Heart left ventricle (tissue), 16 donors: ENCODE results near the gene STK33. TPM values are rescaled to one million over a fixed set of nuclear protein-coding genes. Genes with fewer than 3 reads are reported as not detected.

ENCODE experiments used
- ATAC-seq, 4 donors: fragments of 200-7000 bp; cut with Tn5 transposase; one replicate each; pipeline ENCODE4 v1.9.1; 2020 to 2022; ENCODE audit warnings: moderate library complexity in 4 of 4, mild to moderate bottlenecking in 3 of 4, moderate number of reproducible peaks in 1 of 4
- DNase-seq, 5 donors: peaks; one replicate each; pipeline ENCODE4 v3.0.0-alpha.2; 2020
- H3K27ac ChIP-seq, 12 donors: fragments of 200-600 bp; sonication (generic) in 4 of 12; one replicate each; pipeline versions ENCODE4 v1.5.0 to v1.8.0; 2016 to 2022; ENCODE audit warnings: mild to moderate bottlenecking in 2 of 12
- H3K27me3 ChIP-seq, 9 donors: fragments of 200-600 bp; sonication (generic) in 2 of 9; one replicate each; pipeline versions ENCODE4 v1.5.1 to v1.8.0; 2016 to 2022; ENCODE audit warnings: mild to moderate bottlenecking in 3 of 9
- H3K36me3 ChIP-seq, 9 donors: fragments of 200-600 bp; sonication (generic) in 2 of 9; one replicate each; pipeline versions ENCODE4 v1.5.0 to v1.8.0; 2018 to 2022; ENCODE audit warnings: mild to moderate bottlenecking in 2 of 9
- H3K4me1 ChIP-seq, 12 donors: fragments of 200-600 bp; sonication (generic) in 4 of 12; one replicate each; pipeline versions ENCODE4 v1.5.0 to v1.8.0; 2016 to 2022; ENCODE audit warnings: mild to moderate bottlenecking in 3 of 12
- H3K4me3 ChIP-seq, 12 donors: fragments of 200-600 bp; sonication (generic) in 4 of 12; one replicate each; pipeline versions ENCODE4 v1.5.0 to v1.8.0; 2017 to 2022; ENCODE audit warnings: mild to moderate bottlenecking in 9 of 12, moderate library complexity in 4 of 12
- H3K9me3 ChIP-seq, 12 donors: fragments of 200-600 bp; sonication (generic) in 4 of 12; one replicate each; pipeline versions ENCODE4 v1.5.0 to v1.8.0; 2016 to 2022; ENCODE audit warnings: mild to moderate bottlenecking in 1 of 12
- POLR2A ChIP-seq, 2 donors: fragments of 450-650 bp; IDR thresholded peaks; one replicate each; pipeline ENCODE4 v1.6.1; 2017; ENCODE audit warnings: antibody characterized with exemption in 2 of 2, mild to moderate bottlenecking in 2 of 2, moderate library complexity in 2 of 2
- WGBS, 4 donors: extraction: QIAGEN DNeasy Blood & Tissue Kit in 2 of 4; methylation state at CpG; one replicate each; pipeline versions ENCODE4 v1.1.5 to v1.1.7; 2013 to 2018; 5-methylcytosine and 5-hydroxymethylcytosine counted together
- intact Hi-C, 10 donors: fragments of 100-400 bp; cut with DNase I; formaldehyde crosslinking; loops; one replicate each; pipeline versions ENCODE4 v1.11.1 to v1.14.2; 2022
- polyA plus RNA-seq, 2 donors: library from polyadenylated mRNA; stranded (reverse); fragments of 200-250 nt; gene quantifications; one replicate each; pipeline ENCODE4 v1.2.3, GENCODE V29; 2013
- total RNA-seq, 9 donors: library from RNA; depleted of rRNA in 2 of 9; stranded (reverse); fragments of >200 nt in 2 of 9; fragmentation: NEBNext Ultra II Directional in 3 of 9; extraction: Animal tissue kit (Norgen Biotek cat#: 25700) in 3 of 9; gene quantifications; one replicate each; pipeline versions ENCODE4 v1.1.0 to v1.2.4, GENCODE V29; 2016 to 2023
- TF ChIP-seq, protein P1 (sequence below), 12 donors: fragments of 200-600 bp; sonication (generic) in 4 of 12; IDR thresholded peaks; one replicate each; pipeline versions ENCODE4 v1.5.0 to v1.8.0; 2018 to 2022; ENCODE audit warnings: antibody characterized with exemption in 12 of 12, mild to moderate bottlenecking in 5 of 12
- donor health status: ischemic (EF 13 %, LVEDD 7.1; RV severe dilation, severe dysfunction).
- donor health status: healthy with polysubstance abuse.
- donor health status: DM: no; HTN: yes; CAD: no.
- donor health status: DM: no; HTN: no; CAD: no.
- donor health status: ischemic (EF 25% LVEDD 6.9; RV normal size, moderate dysfunction).
- donor health status: ischemic (EF 25% LVEDD 5.7; RV mildly dilated, moderate dysfunction).
- donor health status: healthy.
- donor health status: DM: yes; HTN: yes; CAD: no.
- donor health status: ischemic (EF 35%, LVEDD 5.7; RV mildly dilated, moderate dysfunction).
- donor health status: nonischemic (EF 11% LVEDD 7.7; RV severe dilation, severe dysfunction).
- donor health status: DM: yes; HTN: yes; CAD: no.
- donor health status: PGD.
- donor health status: ischemic (EF 29% LVEDD 5.4; RV normal size, mild dysfunction).
- donor health status: nonischemic (EF 23%, LVEDD 6.1; RV moderate dilation, normal function).

STK33 gene
- total and polyA plus RNA-seq, 11 donors, result 9.9 to 41.5 (median 25.3) TPM

- Histone ChIP-seq H3K4me3 (no peak overlapping the region), H3K4me1 (no peaks in the 10 kb centered on the region), H3K27ac (no peak overlapping the region), H3K9me3 (peaks cover 0 to 12% (median 7%) of the 10 kb centered on the region in 12 donors), H3K36me3 (no peaks in the 10 kb centered on the region), H3K27me3 (no peaks in the 10 kb centered on the region)
- intact Hi-C loops, result no loop called here
- 81 to 91% (median 85%) methylated on average over 1 of the region's 1 CpG for whole genome bisulfite sequencing, 4 donors
- ATAC-seq (no peak), DNase-seq (no peak)
- TF ChIP-seq, protein P1, sequence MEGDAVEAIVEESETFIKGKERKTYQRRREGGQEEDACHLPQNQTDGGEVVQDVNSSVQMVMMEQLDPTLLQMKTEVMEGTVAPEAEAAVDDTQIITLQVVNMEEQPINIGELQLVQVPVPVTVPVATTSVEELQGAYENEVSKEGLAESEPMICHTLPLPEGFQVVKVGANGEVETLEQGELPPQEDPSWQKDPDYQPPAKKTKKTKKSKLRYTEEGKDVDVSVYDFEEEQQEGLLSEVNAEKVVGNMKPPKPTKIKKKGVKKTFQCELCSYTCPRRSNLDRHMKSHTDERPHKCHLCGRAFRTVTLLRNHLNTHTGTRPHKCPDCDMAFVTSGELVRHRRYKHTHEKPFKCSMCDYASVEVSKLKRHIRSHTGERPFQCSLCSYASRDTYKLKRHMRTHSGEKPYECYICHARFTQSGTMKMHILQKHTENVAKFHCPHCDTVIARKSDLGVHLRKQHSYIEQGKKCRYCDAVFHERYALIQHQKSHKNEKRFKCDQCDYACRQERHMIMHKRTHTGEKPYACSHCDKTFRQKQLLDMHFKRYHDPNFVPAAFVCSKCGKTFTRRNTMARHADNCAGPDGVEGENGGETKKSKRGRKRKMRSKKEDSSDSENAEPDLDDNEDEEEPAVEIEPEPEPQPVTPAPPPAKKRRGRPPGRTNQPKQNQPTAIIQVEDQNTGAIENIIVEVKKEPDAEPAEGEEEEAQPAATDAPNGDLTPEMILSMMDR (IDR thresholded peaks at IDR 0.05), result no peak
- no peak for TF ChIP-seq POLR2A (IDR thresholded peaks at IDR 0.05)
Measured at GRCh38 chr11:8573777-8574176, 20.3 kb downstream of the STK33 start.

- intact Hi-C loops, result loop anchor here (2.0 to 10.0 kb wide), 8 partner anchors 223 to 373 kb away; no protein-coding TSS in a partner anchor
- no peak overlapping the region for H3K4me3 ChIP-seq
- no peaks in the 10 kb centered on the region for H3K36me3 ChIP-seq
- no peaks in the 10 kb centered on the region for H3K4me1 ChIP-seq
- DNase-seq (no peak), ATAC-seq (no peak)
- no peak overlapping the region for H3K27ac ChIP-seq
- WGBS, 4 donors, result 73 to 84% (median 77%) methylated on average over 2 of the region's 2 CpGs
- peaks cover 0 to 1% (median 0%) of the 10 kb centered on the region in 12 donors for H3K9me3 ChIP-seq
- peaks cover 0 to 5% (median 0%) of the 10 kb centered on the region in 9 donors for H3K27me3 ChIP-seq
- TF ChIP-seq, protein P1 (IDR thresholded peaks at IDR 0.05), result no peak
- no peak for TF ChIP-seq POLR2A (IDR thresholded peaks at IDR 0.05)
Measured at GRCh38 chr11:8567602-8568198, 26.3 kb downstream of the STK33 start.

DNA sequence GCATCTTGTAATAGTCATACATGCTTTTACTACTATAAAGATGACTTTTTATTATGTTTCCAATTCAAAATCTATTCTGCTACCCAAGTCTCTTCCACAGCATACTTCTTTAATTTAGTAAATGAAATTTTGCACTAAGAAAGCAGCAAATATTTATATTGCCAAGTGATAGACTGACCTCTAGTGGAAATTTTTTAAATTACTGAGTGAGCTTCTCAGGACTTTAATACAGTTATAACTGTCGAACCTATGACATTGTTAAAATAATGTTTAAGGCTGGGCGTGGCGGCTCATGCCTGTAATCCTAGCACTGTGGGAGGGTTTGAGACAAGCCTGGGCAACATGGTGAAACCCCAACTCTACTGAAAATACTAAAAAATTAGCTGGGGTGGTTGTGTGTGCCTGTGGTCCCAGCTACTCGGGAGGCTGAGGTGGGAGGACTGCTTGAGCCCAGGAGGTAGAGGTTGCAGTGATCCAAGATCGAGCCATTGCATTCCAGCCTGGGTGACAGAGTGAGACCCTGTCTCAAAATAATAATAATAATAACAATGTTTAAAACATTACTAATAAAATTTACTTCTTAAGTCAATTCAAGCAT is 27.3 kb downstream of the STK33 start:
- ATAC-seq, result peak in 2 of 4 donors; percentile 22 to 29
- TF ChIP-seq, protein P1 (IDR thresholded peaks at IDR 0.05), result peak; percentile 52 to 86 (median 71)
- no peak for TF ChIP-seq POLR2A (IDR thresholded peaks at IDR 0.05)
- intact Hi-C loops, result loop anchor here (1.0 to 10.0 kb wide), 10 partner anchors 222 to 374 kb away; no protein-coding TSS in a partner anchor
- no peak for DNase-seq
- no peaks in the 10 kb centered on the region for H3K36me3 ChIP-seq
- no peaks in the 10 kb centered on the region for H3K4me1 ChIP-seq
- 32 to 51% (median 47%) methylated on average over 5 of the region's 5 CpGs for WGBS, 4 donors
- peaks cover 0 to 7% (median 0%) of the 10 kb centered on the region in 12 donors for H3K9me3 ChIP-seq
- peaks cover 0 to 5% (median 0%) of the 10 kb centered on the region in 9 donors for H3K27me3 ChIP-seq
- H3K4me3 ChIP-seq, result no peak overlapping the region
- no peak overlapping the region for H3K27ac ChIP-seq

DNA sequence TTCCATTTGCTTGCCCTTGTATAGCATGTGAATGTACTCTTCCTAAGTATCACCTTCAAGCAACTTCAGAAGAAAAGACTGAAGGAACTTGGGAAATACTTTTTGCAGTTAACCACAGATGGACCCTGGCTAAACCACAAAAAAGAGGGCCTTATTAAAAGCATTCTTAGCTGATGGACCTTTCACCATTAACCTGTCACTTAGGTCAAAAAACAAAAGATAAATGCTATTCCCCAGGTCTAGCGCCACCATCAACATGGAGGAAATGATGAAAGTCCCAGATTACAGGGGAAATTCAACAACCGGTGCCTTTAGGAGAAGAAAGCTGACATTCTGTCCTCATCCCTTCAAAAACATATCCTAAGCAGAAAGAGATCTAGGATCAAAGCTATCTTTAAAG is 29.5 kb downstream of the STK33 start:
- Histone ChIP-seq H3K4me1 (no peaks in the 10 kb centered on the region), H3K36me3 (no peaks in the 10 kb centered on the region), H3K27ac (no peak overlapping the region), H3K27me3 (peaks cover 0 to 5% (median 0%) of the 10 kb centered on the region in 9 donors), H3K9me3 (peaks cover 0 to 11% (median 0%) of the 10 kb centered on the region in 12 donors), H3K4me3 (no peak overlapping the region)
- DNase-seq (no peak), ATAC-seq (no peak)
- intact Hi-C loops, result loop anchor here in 8 of 10 donors (2.0 to 10.0 kb wide), 7 partner anchors 220 to 370 kb away; no protein-coding TSS in a partner anchor
- TF ChIP-seq, protein P1 (IDR thresholded peaks at IDR 0.05), result no peak
- no peak for TF ChIP-seq POLR2A (IDR thresholded peaks at IDR 0.05)
- 37 to 75% (median 59%) methylated on average over 2 of the region's 2 CpGs for WGBS, 4 donors
